Measurements from ENCODE around the gene PDE3B. TPM values are rescaled to one million over a fixed set of nuclear protein-coding genes. Genes with fewer than 3 reads are reported as not detected.

The PDE3B gene
- total and polyA plus RNA-seq, 9 of the 15 experiments (the other 6 are each of a cell fraction or from before 2014, with no cell fraction given) = 2.3 to 22.5 (median 12.2) TPM

Small RNAs within 50 kb of the gene (small RNA-seq; reads per million reads assigned to genes)
- gene CALCP = not detected

Other genes starting within 250 kb of the PDE3B start
- gene COPB1, start 144.0 kb upstream of the PDE3B start, total RNA-seq (2014; rRNA removed) = 71.6 and 84.9 TPM in 2 replicates
- gene COPB1, start 144.0 kb upstream of the PDE3B start, total RNA-seq (2014; rRNA removed; fragmentation: Illumina TruSeq; extraction: Trizol) = 143 and 153 TPM in 2 replicates
- gene COPB1, start 144.0 kb upstream of the PDE3B start, total RNA-seq (2015; rRNA removed; fragmentation: Illumina TruSeq; extraction: Trizol) = 119 and 125 TPM in 2 replicates
- 86.5 and 90.1 TPM in 2 replicates for gene COPB1, start 144.0 kb upstream of the PDE3B start, total RNA-seq (2021)
- 178 and 188 TPM in 2 replicates for gene COPB1, start 144.0 kb upstream of the PDE3B start, polyA plus RNA-seq (2011; rRNA removed)
- gene COPB1, start 144.0 kb upstream of the PDE3B start, polyA plus RNA-seq (2014; fragmentation: Illumina TruSeq; extraction: Trizol) = 91.1 and 91.6 TPM in 2 replicates
- gene COPB1, start 144.0 kb upstream of the PDE3B start, polyA plus RNA-seq (2014; fragmentation: Nextera tagmentation; extraction: Ambion mirVana) = 100 to 1,000 TPM in 1 of 2 experiments, 10 to 100 TPM in 1; 89.6 to 111 TPM
- 64.7 and 80.5 TPM in 2 replicates for gene COPB1, start 144.0 kb upstream of the PDE3B start, polyA plus RNA-seq (2014; rRNA removed)
- gene PSMA1, start 123.4 kb upstream of the PDE3B start, total RNA-seq (2014; rRNA removed) = 281 and 317 TPM in 2 replicates
- gene PSMA1, start 123.4 kb upstream of the PDE3B start, total RNA-seq (2014; rRNA removed; fragmentation: Illumina TruSeq; extraction: Trizol) = 424 and 473 TPM in 2 replicates
- 379 and 441 TPM in 2 replicates for gene PSMA1, start 123.4 kb upstream of the PDE3B start, total RNA-seq (2015; rRNA removed; fragmentation: Illumina TruSeq; extraction: Trizol)
- 284 and 295 TPM in 2 replicates for gene PSMA1, start 123.4 kb upstream of the PDE3B start, total RNA-seq (2021)
- 374 and 470 TPM in 2 replicates for gene PSMA1, start 123.4 kb upstream of the PDE3B start, polyA plus RNA-seq (2011; rRNA removed)
- gene PSMA1, start 123.4 kb upstream of the PDE3B start, polyA plus RNA-seq (2014; fragmentation: Illumina TruSeq; extraction: Trizol) = 254 and 283 TPM in 2 replicates
- gene PSMA1, start 123.4 kb upstream of the PDE3B start, polyA plus RNA-seq (2014; fragmentation: Nextera tagmentation; extraction: Ambion mirVana) = 1,000 to 10,000 TPM in 1 of 2 experiments, 100 to 1,000 TPM in 1; 820 to 1,007 TPM
- 336 and 338 TPM in 2 replicates for gene PSMA1, start 123.4 kb upstream of the PDE3B start, polyA plus RNA-seq (2014; rRNA removed)
- gene CYP2R1, start 248.4 kb downstream of the PDE3B start, total RNA-seq (2014; rRNA removed) = 17.7 and 19.4 TPM in 2 replicates
- gene CYP2R1, start 248.4 kb downstream of the PDE3B start, total RNA-seq (2014; rRNA removed; fragmentation: Illumina TruSeq; extraction: Trizol) = 32.3 and 43.3 TPM in 2 replicates
- 15.9 and 20.8 TPM in 2 replicates for gene CYP2R1, start 248.4 kb downstream of the PDE3B start, total RNA-seq (2015; rRNA removed; fragmentation: Illumina TruSeq; extraction: Trizol)
- gene CYP2R1, start 248.4 kb downstream of the PDE3B start, total RNA-seq (2021) = 19.7 and 20.1 TPM in 2 replicates
- gene CYP2R1, start 248.4 kb downstream of the PDE3B start, polyA plus RNA-seq (2011; rRNA removed) = 39.3 and 40.5 TPM in 2 replicates
- 33.2 and 37.2 TPM in 2 replicates for gene CYP2R1, start 248.4 kb downstream of the PDE3B start, polyA plus RNA-seq (2014; fragmentation: Illumina TruSeq; extraction: Trizol)
- gene CYP2R1, start 248.4 kb downstream of the PDE3B start, polyA plus RNA-seq (2014; fragmentation: Nextera tagmentation; extraction: Ambion mirVana) = 10 to 100 TPM; 26.6 to 29.4 TPM
- gene CYP2R1, start 248.4 kb downstream of the PDE3B start, polyA plus RNA-seq (2014; rRNA removed) = 34.5 and 38.0 TPM in 2 replicates

Measured in K562 (cell line).